Occipital lobe (tissue), 2 donors: ENCODE results near the gene LIPC. TPM values are rescaled to one million over a fixed set of nuclear protein-coding genes. Genes with fewer than 3 reads are reported as not detected.

Experiments used
- DNase-seq: peaks from one replicate; lab custom pipeline; 2025; lab: John Stamatoyannopoulos, UW
- total RNA-seq: library from RNA; depleted of rRNA; stranded (reverse); fragments of >200 nt; gene quantifications from one replicate; pipeline ENCODE4 v1.2.3, GENCODE V29; 2014

LIPC gene
- total RNA-seq, 1 donor from 2014 or later = 0.16 TPM

GRCh38 chr15:58515807-58516206 lies 84.0 kb downstream of the LIPC start:
- DNase-seq = no peak

- no peak for DNase-seq
Measured at GRCh38 chr15:58517252-58517681, 85.5 kb downstream of the LIPC start.

- DNase-seq = no peak
Measured at GRCh38 chr15:58517682-58518525, 86.1 kb downstream of the LIPC start.

DNA sequence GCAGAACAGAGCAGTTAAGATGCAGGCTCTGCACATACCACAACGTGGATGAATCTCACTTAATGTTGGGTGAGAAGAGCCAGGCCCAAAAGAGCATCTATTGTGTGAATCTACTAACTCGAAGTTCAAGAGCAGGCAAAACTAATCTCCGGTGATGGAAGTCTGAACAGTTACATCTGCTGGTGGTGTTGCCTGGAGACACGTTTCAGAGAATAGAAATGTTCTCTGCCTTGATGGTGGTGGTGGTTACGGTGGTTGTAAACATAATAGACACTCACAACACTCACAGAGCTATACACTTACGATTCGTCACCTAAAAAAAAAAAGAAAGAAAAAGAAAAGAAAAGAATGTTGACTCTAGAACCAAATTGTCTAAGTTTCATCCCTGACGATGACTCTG lies 86.8 kb downstream of the LIPC start:
- no peak for DNase-seq

GRCh38 chr15:58519516-58519915 lies 87.7 kb downstream of the LIPC start:
- DNase-seq = no peak

- no peak for DNase-seq
Measured at GRCh38 chr15:58520464-58520863, 88.7 kb downstream of the LIPC start.

DNA sequence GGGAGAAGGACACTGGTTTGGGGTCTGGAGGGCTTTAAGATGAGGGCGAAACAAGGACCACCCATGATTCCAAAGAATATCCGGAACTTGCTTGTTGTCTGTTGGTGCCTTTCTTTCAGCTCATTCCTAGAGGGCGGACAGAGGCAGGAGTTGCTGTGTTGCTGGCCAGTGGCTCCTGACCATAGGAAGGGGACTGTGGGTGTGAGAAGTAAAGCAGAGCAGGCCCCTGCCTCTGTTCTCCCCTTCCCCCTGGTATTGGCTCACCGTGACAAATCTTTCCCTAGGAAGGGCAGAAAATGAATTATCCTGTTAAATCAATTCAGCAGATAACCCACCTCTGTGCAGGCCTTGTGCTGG lies 89.1 kb downstream of the LIPC start:
- no peak for DNase-seq

DNA sequence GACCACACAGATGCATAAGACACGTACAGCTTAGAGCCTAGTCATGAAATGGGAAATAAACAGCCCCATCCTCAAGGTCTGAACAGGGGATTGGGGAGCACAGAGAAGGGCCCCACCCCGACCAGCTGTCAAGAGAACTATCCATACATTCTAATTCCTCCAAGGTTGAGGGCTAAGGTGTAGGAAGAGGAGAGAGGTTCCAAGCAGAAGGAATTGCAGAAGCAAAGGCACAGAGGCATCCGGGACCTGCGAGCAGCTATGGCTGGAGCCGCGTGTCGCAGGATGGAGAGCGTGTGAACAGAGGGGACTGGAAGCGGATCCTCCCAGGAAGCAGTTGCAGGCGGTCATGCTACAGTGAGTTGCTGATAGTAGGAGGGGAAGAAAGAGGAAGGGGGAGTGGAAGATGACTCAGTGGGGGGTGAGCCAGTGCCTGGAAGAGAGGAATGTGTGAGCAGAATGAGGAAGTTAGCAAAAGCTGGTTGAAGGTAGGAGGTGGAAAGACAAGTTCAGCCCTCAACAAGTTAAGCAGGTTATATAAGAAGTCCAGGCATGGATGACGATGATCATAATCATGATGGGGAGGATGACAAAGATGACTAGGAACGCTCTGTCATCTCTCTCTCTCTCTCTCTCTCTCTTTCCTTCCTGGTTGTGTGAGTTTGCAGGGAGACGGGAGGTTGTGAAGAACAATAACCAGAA lies 89.7 kb downstream of the LIPC start:
- DNase-seq = peak; percentile 56

DNA sequence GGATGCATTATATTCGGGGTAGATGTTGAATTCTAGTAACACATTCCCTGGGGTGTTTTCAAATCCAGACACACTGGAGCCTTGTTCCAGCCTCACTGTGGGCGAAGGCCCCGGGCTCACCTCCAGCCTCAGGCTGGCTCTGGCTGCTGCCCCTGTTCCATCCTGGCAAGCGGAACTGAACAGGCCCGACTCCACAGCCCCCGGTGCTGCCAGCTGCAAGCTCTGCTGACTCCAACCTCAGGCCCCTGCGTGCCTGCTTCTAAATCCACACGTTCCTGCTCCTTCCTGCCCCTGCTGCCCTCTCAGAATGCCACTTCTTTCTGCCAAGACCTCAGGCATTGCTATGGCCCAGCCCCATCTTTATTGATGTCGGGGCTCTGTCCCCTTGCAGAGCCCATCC lies 90.6 kb downstream of the LIPC start:
- peak; percentile 62 for DNase-seq

- peak; percentile 43 for DNase-seq
Measured at GRCh38 chr15:58522865-58523264, 91.1 kb downstream of the LIPC start.

DNA sequence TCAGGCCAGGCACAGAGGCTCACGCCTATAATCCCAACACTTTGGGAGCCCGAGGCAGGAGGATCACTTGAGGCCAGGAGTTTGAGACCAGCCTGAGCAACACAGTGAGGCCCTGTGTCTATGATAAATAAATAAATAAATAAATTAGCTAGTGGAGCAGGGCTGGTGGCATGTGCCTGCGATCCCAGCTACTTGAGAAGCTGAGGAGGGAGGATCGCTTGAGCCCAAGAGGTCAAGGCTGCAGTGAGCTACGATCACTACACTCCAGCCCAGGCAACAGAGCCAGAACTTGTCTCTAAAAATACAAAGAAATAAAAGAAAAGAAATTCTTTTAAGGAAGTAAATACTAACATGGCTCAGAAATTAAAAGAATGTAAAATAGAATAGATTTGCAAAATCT lies 91.8 kb downstream of the LIPC start:
- no peak for DNase-seq

DNA sequence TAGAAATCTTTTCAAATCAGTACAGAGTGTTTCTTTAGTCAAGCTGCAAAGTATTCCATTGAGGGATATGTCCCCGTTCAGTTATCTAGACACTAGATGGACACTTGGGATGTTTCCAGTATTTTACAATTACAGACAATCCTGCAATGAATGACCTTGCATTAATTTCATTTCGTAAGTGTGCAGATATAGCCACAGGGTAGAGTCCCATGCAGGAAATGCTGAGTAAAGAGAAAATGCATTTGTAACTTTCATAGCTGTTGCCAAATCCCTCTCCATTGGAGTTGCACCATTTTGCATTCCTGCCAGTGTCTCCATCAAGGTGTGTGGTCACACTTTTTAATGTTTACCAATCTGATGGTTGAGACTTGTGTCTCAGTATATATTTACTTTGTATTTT lies 92.5 kb downstream of the LIPC start:
- DNase-seq = no peak

- no peak for DNase-seq
Measured at GRCh38 chr15:58525991-58526421, 94.2 kb downstream of the LIPC start.

GRCh38 chr15:58526647-58527192 lies 94.9 kb downstream of the LIPC start:
- DNase-seq = no peak

DNA sequence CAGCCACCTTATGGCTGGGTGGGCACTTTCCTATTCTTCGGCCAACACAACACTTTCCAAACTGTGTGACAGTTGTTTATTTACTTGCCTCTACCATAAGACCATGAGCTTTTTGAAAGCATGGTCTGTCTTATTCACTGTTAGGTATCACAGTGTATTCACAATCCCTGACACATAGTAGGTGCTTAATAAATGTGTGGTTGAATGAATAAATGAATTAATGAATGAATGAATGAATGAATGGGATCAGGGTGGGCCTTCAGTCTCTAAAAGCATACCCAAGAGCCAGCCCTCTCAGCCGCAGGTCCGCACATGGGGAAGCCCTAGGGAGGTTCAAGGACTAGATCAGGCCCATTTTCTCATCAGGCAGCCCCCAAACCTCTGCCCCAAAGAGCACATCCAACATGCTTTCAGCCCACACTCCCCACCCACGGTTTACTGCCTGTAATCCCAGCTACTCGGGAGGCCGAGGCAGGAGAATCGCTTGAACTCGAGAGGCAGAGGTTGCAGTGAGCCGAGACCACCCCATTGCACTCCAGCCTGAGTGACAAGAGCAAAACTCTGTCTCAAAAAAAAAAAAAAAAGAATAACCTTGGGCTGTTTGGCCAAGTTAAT lies 95.9 kb downstream of the LIPC start:
- no peak for DNase-seq

GRCh38 chr15:58528188-58528870 lies 96.5 kb downstream of the LIPC start:
- DNase-seq = no peak

- DNase-seq = no peak
Measured at GRCh38 chr15:58529041-58529440, 97.2 kb downstream of the LIPC start.

GRCh38 chr15:58530056-58530590 lies 98.3 kb downstream of the LIPC start:
- no peak for DNase-seq

DNA sequence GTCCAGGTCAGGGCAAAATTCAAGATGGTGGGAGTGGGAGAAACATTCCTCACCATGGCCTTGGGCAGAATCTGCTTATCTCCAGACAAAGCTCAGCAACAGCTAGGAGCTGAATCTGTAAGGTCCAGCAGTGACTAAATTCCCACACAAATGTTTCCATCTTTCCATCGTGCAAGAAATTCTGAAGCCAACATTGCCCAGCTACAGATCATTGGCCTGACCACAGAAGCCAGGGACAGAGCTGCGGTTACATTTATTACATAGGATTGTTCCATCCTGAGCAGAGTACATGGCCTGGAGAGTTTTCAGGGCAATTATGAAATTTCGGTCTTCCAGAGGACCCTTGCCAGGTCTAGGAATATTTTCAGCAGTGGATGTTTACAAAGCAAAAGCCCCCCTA lies 100.3 kb downstream of the LIPC start:
- no peak for DNase-seq

- no peak for DNase-seq
Measured at GRCh38 chr15:58534556-58534955, 102.8 kb downstream of the LIPC start.

- DNase-seq = no peak
Measured at GRCh38 chr15:58535337-58535736, 103.5 kb downstream of the LIPC start.
